ENCODE results near the gene RASL10A.

DNA sequence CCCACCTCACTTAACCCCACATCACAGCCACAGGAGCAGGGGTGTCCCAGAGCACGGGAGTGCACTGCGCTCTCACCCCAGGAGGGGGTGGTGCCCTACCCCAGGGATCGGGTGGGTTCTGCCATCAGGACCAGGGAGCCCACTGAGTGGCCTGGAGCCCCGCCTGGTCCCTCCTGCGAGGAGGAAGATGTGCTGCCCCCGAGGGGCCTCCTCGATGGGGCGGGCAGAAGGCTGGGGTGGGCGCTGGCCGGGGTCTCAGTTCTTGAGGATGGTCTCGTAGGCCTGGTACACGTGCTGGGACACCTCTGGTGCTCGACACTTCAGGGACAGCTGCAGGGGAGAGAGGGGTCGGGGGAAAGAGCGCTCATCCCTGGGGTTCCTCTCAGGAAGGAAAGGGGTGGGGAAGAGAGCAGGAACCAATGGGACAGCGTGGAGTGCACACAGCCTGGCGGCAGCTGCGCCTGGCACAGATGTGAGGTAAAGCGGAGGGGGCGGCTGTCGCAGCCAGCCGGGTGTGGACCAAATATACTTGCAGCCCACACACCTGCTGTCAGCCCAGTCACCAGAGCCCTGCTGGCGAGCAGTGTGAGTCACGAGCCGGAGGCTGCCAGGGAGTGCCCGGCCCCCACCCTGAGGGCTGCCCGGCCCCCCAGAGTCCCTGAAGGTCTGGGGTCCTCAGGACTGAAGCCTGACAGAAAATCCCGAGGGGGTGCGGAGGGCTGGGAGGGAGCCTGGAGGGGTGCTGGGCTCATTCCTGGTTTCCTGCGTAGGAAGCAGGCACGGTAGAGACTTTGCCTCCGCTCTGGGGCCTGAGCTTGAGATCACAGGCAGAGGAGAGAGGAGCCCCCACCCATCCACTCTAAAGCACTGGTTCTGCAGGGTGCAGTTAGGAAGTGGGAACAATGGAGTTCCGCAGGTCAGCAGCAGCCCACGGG, 13.3 kb upstream of the RASL10A start:
- TF ChIP-seq, protein P1, sequence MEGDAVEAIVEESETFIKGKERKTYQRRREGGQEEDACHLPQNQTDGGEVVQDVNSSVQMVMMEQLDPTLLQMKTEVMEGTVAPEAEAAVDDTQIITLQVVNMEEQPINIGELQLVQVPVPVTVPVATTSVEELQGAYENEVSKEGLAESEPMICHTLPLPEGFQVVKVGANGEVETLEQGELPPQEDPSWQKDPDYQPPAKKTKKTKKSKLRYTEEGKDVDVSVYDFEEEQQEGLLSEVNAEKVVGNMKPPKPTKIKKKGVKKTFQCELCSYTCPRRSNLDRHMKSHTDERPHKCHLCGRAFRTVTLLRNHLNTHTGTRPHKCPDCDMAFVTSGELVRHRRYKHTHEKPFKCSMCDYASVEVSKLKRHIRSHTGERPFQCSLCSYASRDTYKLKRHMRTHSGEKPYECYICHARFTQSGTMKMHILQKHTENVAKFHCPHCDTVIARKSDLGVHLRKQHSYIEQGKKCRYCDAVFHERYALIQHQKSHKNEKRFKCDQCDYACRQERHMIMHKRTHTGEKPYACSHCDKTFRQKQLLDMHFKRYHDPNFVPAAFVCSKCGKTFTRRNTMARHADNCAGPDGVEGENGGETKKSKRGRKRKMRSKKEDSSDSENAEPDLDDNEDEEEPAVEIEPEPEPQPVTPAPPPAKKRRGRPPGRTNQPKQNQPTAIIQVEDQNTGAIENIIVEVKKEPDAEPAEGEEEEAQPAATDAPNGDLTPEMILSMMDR (IDR thresholded peaks at IDR 0.05; ENCODE audit: low read depth, low read length), result no peak
- TF ChIP-seq MYC (IDR thresholded peaks at IDR 0.05; ENCODE audit: low read depth, low read length) (no peak), POLR2A (IDR thresholded peaks at IDR 0.05; ENCODE audit: extremely low read depth, insufficient read length) (no peak), MAX (IDR thresholded peaks at IDR 0.05; ENCODE audit: low read depth, low read length) (no peak)
